ENCODE results near the gene YKT6.

YKT6 gene

GRCh38 chr7:44155191-44156185 is 45.3 kb upstream of the YKT6 start:
- TF ChIP-seq, protein P1, sequence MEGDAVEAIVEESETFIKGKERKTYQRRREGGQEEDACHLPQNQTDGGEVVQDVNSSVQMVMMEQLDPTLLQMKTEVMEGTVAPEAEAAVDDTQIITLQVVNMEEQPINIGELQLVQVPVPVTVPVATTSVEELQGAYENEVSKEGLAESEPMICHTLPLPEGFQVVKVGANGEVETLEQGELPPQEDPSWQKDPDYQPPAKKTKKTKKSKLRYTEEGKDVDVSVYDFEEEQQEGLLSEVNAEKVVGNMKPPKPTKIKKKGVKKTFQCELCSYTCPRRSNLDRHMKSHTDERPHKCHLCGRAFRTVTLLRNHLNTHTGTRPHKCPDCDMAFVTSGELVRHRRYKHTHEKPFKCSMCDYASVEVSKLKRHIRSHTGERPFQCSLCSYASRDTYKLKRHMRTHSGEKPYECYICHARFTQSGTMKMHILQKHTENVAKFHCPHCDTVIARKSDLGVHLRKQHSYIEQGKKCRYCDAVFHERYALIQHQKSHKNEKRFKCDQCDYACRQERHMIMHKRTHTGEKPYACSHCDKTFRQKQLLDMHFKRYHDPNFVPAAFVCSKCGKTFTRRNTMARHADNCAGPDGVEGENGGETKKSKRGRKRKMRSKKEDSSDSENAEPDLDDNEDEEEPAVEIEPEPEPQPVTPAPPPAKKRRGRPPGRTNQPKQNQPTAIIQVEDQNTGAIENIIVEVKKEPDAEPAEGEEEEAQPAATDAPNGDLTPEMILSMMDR (IDR thresholded peaks at IDR 0.05; ENCODE audit: borderline replicate concordance, control extremely low read depth, extremely low read depth, insufficient read depth, missing control alignments): no peak
- in situ Hi-C loops (cut with MboI; ENCODE audit: low sequenced_read_pairs, unreplicated experiment): no loop called here

DNA sequence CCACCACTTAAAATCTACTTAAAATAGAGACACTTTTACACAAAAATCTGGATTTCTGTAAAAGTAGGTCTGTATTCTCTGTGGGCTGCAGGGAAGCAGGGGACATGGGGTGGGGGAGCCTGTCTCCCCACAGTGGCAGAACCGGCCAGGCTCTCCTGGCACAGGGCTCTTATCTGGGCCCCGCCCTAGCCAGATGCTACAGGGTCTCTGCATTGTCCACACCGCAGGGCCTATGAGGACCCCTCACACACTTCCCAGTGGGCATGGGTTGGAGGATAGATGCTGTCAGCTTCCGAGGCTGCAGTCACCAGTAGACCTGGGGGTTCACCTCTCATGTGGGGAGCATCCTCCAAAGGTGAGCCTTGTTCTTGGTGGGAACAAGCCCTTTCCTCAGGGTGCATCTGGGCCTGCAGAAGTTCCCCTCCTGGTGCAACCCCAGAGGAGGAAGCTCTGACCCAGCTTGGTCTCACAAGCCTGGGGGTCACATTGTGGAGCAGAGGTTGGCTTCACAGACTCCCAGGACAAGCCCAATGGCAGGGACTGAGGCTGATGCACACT is 44.2 kb upstream of the YKT6 start:
- in situ Hi-C loops (cut with MboI; ENCODE audit: low sequenced_read_pairs, unreplicated experiment): no loop called here

More at GRCh38 chr7:44155191-44156185, 45.3 kb upstream of the YKT6 start:
- no peak for DNase-seq (ENCODE audit: low spot score)

GRCh38 chr7:44157116-44158080 is 43.4 kb upstream of the YKT6 start:
- in situ Hi-C loops (cut with MboI; ENCODE audit: low sequenced_read_pairs, unreplicated experiment): no loop called here
- peak; percentile 20 for DNase-seq (ENCODE audit: low spot score)
- TF ChIP-seq, protein P1 (IDR thresholded peaks at IDR 0.05; ENCODE audit: borderline replicate concordance, control extremely low read depth, extremely low read depth, insufficient read depth, missing control alignments): no peak

More for the DNA sequence above, 44.2 kb upstream of the YKT6 start:
- no peak for DNase-seq (ENCODE audit: low spot score)
- TF ChIP-seq, protein P1 (IDR thresholded peaks at IDR 0.05; ENCODE audit: borderline replicate concordance, control extremely low read depth, extremely low read depth, insufficient read depth, missing control alignments): no peak

DNA sequence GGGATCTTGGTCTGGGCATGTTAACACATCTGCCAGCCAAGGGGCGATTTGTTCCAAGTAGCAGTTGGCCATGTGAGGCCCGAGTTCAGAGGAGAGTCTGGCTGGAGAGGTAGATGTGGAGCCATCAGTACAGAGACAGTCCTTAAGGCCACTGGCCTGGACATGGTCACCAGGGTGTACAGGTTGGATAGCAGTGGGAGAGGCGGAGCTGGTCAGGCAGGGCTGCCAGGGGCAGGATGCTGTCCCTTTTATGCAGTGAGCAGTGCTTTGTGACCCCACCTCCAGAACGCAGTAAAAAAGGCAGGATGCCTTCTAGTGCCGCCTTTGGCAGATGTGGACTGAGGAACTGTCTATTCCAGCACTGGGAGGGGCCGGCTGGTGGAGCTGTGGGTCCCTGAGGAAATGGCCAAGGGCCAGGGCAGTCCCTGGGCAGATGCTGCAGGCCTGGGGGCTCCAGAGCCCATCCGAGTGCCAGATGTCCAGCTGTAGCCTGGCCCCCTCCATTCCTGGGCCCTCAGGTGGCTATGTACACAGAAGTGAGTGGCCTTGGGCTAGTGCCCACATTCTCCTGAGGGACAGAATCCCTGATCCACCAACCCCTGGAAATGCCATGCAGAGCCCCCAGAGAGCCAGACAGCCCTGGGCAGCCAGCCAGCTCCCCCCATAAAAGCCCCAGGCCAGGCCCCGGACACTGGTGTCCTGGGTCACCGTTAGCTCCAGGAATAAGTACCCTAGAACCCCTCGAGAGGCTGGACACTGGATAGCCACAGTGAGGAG is 42.5 kb upstream of the YKT6 start:
- in situ Hi-C loops (cut with MboI; ENCODE audit: low sequenced_read_pairs, unreplicated experiment): no loop called here
- TF ChIP-seq, protein P1 (IDR thresholded peaks at IDR 0.05; ENCODE audit: borderline replicate concordance, control extremely low read depth, extremely low read depth, insufficient read depth, missing control alignments): no peak
- DNase-seq (ENCODE audit: low spot score): peak; percentile 22

GRCh38 chr7:44158873-44159631 is 41.7 kb upstream of the YKT6 start:
- no peak for DNase-seq (ENCODE audit: low spot score)
- TF ChIP-seq, protein P1 (IDR thresholded peaks at IDR 0.05; ENCODE audit: borderline replicate concordance, control extremely low read depth, extremely low read depth, insufficient read depth, missing control alignments): no peak
- in situ Hi-C loops (cut with MboI; ENCODE audit: low sequenced_read_pairs, unreplicated experiment): no loop called here
